ENCODE measurements around the gene EGR2.

Gene EGR2
- 3.1 to 4.1 reads per million in 2 donors for total RNA-seq

DNA sequence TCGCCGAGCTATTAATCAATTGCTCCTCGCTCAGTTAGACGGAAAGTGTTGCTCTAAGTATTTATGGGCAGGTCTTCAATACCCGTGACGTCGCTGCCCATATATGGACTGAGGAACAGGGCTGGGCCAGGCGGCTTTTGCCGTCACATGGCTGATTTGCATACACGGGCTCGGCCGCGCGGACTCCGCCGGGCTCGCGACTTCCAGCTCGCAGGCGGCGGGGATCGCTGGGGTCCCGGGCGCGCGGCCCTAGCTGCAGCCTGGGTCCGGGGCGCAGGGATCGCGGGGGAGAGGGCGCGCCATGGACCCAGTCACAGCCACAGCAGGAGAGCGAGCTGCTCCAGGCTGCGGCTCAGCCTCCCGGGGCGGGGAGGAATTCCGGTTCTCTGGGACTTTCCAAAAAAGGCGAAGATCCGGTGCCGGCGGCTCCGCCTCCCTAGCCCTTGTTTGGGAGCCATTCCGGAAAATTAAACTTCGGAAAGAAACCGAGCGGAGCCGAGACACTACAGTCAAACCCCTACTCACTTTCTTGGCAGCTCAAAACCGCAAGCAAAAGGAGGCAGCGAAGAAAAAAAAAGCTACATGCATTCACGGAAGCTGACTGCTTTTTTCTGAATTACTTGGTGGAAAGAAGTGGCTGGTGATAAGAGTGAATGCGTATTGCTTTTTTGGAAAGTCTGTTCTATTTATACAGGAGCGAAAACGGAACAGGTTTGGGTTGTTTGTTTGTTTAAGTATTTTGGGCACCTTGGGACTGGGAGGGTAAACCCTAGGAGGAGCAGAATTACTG, at the start of gene EGR2:
Gene EGR2, minus strand, starts transcription at position 36 of the 790 bp plus-strand sequence. CDS start 337 bp downstream, outside the sequence.
- DNase-seq = peak; percentile 79

DNA sequence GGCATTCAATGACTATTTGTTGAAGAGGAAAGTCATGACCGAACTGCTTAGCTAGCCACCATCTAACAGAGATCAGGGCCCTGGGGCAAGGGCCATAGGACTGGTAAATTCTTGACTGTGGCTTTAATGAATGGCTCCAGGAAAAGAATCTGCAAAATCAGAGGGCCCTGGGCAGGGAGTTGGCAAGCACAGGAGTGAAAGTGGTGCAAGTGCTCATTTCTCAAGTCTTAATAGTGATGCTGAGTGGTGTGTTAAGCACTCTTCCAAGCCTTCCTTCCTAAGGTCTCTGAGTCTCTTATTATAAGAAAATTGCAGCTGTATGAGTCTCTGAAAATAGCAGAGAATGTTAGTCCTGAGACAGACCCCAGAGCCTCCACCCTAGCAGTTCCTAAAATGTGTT, 46.3 kb upstream of the EGR2 start:
- DNase-seq = no peak

DNA sequence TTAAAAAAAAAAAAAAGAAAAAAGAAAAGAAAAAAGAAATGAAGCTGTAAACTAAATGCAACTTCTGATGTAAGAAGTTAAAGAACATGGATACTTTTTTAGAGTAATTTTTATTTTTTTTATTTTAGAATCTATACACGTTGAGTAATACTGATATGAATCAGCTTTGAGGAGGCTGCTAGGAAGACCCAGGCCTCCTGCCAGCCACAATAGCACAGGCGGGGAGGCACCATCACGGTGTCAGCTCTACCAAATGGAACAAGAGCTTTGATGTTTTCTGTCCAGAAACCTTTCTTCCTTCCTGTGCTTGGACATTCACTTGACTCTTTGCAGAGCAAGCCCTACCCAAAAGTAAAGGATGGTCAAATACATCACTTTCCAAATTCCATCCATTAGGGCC, 45.3 kb upstream of the EGR2 start:
- DNase-seq = no peak

DNA sequence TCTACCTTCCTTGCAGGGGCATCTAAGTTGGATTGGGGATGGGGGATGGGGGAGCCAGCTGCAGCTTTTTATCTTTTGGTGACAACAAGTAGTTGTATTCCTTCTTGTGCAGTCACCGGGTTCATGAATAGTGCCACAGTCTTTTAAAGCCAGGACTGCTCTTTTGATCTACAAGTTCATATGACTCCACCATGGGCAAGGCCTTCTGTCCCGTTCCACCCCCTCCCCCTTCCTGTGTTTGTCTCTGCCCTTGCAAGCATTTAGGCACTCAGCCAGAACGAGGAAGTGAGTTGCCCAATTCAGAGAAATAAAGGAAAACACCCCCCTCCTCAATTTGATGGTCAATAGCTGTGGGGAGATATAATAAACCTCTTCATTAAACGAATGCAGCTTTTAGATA, 44.8 kb upstream of the EGR2 start:
- DNase-seq = no peak

GRCh38 chr10:62858364-62858763, 42.2 kb upstream of the EGR2 start:
- DNase-seq = no peak

DNA sequence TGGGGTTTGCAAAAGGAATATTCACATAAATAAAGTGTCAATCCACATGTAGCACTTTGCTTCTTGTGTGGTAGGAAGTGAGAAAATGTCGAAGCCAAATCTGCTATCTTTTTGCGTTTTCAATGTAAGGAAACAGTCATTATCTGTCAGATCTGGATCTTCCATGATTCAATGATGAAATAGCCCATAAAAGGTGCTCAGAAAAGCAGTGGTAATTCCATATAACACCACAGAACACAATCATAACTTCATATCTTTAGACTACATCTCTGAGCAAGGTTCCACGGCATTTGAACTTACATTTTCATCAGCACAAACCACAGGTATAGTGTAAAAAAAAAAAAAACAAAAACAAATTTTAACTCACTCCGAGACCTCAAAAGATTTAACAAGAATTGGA, 39.9 kb upstream of the EGR2 start:
- no peak for DNase-seq

GRCh38 chr10:62853710-62854109, 37.5 kb upstream of the EGR2 start:
- no peak for DNase-seq

DNA sequence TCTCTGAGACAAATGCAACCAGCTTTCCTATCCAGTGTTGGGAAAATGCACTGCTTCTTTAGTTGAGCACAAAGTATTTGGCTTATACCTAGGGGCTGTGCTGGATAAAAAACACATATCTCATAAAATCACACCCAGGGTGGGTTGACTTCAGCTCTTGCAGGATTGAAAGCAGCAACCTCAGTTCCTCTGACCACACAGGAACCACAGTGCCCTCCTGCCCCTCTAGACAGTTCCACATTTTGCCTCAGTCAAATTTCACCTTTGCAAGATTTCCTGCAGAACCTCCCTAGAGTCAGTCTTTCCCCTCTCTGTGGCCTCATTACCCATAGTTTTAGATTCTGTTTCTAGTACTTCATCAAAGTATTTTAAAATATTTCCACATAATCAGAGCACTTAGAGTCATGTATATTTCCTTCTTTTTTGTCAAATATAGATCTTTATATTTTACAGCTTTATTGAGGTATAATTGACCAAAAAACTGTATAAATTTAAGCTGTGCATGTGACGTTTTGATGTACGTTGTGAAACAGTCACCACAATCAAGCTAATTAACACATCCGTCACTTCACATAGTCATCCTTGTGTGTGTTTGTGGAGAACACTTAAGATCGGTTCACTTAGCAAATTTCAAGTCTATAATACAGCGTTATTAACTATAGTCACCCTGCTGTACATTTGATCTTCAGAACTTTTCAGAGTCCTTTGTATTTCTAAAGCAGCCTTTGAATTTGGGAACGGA, 37.0 kb upstream of the EGR2 start:
- no peak for DNase-seq

DNA sequence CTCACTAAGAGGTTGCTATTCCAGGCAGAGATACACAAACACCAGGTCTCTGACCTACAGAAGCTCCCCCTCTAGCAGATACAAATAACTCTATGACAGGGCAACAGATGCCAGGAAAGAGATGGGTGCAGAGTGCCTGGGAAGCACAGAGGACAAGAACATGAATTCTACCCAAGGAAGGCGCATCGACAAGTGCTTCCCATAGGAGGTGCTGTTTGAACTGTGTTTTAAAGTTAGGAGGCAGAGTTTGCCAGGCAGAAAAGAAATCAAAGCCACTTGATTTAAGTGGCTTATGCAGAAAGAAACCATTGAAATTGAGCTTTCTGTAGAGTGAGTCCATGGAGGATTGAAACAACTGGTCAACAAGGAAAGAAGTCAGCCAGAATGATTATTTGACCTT, 35.3 kb upstream of the EGR2 start:
- DNase-seq = no peak

DNA sequence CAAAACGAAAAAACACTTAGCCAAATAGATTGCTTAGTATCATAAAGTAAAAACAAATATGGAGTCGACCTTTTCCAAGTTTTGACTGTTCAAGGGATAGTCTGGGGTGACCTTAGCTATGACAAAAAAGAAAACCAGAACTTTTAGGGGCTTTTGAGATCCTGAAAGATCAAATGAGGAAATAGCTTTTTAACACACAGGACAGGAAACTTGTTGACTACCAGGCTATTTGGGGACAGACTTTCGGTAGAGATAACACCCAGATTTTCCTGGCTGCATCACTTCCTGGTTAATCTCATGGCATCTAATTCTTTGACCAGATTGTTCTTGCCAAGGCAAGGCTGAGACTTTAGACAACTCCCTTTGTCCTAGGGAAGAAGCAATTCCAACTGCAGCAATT, 34.5 kb upstream of the EGR2 start:
- DNase-seq = no peak

DNA sequence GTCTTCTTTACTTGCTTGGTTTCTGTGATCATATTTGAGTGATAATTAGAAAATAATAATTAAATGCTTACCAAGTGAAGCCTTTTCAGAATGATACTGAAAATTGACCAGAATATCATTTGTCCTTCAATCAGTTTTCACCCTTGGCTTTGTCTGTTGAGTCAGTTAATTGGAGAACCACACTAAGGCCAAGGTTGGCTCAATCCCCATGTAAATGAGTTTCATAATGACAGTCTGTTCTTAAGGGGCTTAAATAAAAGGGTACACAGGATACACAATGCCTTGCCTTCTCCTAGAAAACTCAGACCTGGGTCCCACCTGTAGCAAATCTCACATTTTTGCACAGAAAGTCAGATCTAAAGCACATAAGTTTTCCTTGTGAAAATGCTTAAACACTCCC, 31.3 kb upstream of the EGR2 start:
- no peak for DNase-seq

DNA sequence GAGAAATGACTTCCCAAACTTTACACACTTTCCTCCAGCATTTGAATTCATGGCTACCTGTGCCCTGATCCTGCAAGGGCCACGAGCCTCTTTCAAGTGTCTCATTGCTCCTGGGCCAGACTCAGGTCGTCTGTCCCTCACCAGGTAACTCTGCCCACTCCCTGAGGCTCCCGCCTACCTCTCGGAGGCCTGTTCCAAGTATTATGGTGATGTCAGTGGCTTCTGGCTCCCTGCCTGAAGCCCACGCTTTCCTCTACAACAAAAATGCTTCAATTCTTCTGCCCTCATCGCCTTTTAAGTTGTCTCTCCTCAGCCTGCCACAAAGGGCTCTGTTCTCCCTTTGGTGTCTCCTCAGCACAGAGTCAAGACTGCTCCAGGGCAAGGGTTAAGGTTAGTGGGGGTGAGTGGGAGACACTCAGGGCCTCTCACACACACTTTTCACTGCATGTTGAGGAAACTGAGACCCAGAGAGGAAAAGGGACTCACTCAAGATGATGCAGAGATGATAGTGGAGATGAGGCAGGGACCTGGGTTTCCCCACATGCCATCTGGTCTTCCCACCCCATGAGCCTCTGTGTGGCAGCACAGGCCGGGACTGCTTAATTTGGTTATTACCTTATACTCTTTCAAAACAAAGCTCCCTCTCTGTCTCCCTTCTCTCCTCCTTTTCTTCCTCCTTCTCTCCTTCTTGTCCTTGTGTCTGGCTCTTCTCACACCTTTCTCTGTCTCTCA, 28.3 kb upstream of the EGR2 start:
- DNase-seq = no peak

- DNase-seq = no peak
These were observed 27.4 kb upstream of the EGR2 start for GRCh38 chr10:62843600-62843999.

DNA sequence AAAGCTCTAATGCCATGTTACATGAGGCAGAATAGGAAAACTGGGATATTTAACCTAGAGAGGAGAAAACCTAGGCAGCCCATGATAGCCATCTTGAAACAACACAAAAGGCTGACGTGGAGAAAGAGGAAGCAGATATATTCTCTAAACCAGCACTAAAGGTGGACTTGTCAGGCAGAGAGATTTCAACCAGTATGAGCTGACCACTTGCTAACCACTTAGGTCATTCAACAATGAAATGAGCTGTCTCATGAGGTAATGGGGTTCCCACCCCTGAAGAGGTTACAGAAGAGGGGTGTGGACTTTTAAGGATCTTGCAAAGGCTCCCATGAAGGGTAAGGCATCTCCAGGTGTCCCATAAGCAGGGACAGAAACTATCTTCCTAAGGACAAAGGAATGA, 26.8 kb upstream of the EGR2 start:
- DNase-seq = no peak

DNA sequence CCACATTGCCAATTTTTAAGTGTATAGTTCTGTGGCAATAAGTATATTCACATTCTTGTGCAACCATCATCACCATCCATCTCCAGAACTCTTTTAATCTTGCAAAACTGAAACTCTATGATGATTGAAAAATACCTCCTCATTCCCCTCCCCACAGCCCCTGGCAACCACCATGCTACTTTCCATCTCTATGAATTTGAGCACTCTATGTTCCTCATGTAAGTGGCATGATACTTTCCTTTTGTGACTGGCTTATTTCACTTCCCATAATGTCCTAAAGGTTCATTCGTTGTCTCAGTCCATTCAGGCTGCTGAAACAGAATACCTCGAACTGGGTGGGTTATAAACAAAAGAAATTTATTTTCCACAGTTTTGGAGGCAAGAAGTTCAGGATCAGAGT, 23.4 kb upstream of the EGR2 start:
- DNase-seq = no peak

- DNase-seq = no peak
These were observed 15.2 kb upstream of the EGR2 start for GRCh38 chr10:62831346-62831745.

DNA sequence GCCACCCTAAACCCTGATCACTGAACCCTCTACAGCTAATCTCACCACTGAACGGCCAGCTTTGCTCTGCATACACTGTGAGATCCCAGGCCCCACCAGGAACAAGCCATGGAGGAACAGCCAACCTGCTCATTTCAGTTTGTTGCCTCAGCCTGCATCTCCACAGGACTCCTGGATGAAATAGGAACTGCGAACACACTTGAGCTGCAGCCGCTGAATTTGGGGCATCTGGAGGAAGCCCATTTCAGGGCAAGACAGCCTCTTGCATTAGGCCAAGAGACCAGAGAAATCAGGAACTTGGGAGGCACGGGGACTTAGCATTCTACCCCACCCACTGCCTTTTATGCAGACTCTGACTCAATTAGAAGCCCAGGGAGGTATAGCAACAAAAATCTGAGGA, 14.5 kb upstream of the EGR2 start:
- no peak for DNase-seq

- no peak for DNase-seq
These were observed 13.5 kb upstream of the EGR2 start for GRCh38 chr10:62829622-62830021.

GRCh38 chr10:62826273-62826672, 10.1 kb upstream of the EGR2 start:
- DNase-seq = no peak

GRCh38 chr10:62820586-62820985, 4.4 kb upstream of the EGR2 start:
- no peak for DNase-seq

GRCh38 chr10:62819141-62819920, 3.2 kb upstream of the EGR2 start:
- DNase-seq = no peak

DNA sequence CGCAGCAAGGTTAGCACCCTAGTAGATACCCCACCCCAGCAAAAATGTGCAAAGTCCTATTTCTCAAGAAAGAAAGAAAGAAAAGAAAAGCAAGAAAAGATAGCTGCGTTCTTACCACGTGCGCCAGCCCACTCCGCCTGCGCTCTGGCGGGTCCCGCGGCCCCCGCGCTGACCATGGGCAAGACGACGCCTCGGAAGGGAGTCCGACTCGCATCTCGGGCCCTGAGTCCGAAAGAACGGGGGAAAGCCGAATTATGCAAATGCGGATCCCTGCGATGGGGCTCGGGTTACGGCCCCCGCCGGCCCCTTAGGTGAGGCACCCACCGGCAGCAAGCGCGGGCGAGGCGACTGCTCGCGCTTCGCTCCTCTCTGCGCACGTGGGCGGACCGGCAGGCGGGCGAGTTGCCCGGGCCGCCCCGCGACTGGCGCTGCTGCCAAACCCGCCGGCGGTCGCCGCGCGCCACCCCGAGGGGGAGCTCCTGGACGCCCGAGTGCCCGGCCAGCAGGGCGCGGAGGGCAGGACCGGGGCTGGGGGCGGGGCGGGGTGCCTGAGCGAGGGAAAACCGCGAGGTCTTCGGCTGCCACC, 2.4 kb upstream of the EGR2 start:
- DNase-seq = peak; percentile 39
